Measurements from ENCODE around the gene ATCAY.

The ATCAY gene

DNA sequence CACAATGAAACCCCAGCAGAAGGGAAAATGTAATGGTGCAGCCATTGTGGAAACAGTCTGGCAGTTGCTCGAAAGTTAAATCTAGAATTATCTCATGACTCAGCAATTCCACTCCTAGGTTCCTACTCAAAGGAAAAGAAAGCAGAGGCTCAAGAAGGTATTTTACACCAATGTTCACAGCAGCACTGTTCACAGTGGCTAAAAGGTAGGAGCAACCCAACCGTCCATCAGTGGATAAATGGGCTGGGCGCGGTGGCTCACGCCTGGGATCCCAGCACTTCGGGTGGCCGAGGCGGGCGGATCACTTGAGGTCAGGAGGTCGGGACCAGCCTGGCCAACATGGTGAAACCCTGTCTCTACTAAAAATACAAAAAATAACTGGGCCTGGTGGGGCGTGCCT lies 37.5 kb upstream of the ATCAY start:
- Histone ChIP-seq H3K27me3 (ENCODE audit: low read depth, low read length) (no peaks in the 10 kb centered on the region; the same call in 1 of the 2 replicates), H3K9ac (ENCODE audit: low read length) (no peak overlapping the region), H3K9me3 (ENCODE audit: insufficient read depth, low read length) (peaks cover 1% of the 10 kb centered on the region; the same call in 1 of the 2 replicates), H4K20me1 (ENCODE audit: insufficient read depth, low read length) (no peaks in the 10 kb centered on the region), H3K4me1 (ENCODE audit: low read length) (no peaks in the 10 kb centered on the region), H3K79me2 (ENCODE audit: low read length) (no peaks in the 10 kb centered on the region), H3K27ac (ENCODE audit: low read length) (no peak overlapping the region), H3K4me2 (ENCODE audit: low read length) (no peak overlapping the region), H3K36me3 (replicated peaks; ENCODE audit: low read depth, low read length) (no peaks in the 10 kb centered on the region), H3K4me3 (ENCODE audit: low read length) (no peak overlapping the region), H2AFZ (ENCODE audit: low read depth, low read length) (no peak overlapping the region)
- TF ChIP-seq EZH2phosphoT487 (IDR thresholded peaks at IDR 0.05; ENCODE audit: low read depth): no peak
- TF ChIP-seq, protein P1, sequence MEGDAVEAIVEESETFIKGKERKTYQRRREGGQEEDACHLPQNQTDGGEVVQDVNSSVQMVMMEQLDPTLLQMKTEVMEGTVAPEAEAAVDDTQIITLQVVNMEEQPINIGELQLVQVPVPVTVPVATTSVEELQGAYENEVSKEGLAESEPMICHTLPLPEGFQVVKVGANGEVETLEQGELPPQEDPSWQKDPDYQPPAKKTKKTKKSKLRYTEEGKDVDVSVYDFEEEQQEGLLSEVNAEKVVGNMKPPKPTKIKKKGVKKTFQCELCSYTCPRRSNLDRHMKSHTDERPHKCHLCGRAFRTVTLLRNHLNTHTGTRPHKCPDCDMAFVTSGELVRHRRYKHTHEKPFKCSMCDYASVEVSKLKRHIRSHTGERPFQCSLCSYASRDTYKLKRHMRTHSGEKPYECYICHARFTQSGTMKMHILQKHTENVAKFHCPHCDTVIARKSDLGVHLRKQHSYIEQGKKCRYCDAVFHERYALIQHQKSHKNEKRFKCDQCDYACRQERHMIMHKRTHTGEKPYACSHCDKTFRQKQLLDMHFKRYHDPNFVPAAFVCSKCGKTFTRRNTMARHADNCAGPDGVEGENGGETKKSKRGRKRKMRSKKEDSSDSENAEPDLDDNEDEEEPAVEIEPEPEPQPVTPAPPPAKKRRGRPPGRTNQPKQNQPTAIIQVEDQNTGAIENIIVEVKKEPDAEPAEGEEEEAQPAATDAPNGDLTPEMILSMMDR (IDR thresholded peaks at IDR 0.05; ENCODE audit: low read depth, low read length): no peak

GRCh38 chr19:3844596-3844995 lies 35.9 kb upstream of the ATCAY start:
- H3K9ac ChIP-seq (ENCODE audit: low read length): no peak overlapping the region
- no peaks in the 10 kb centered on the region; the same call in 1 of the 2 replicates for H3K27me3 ChIP-seq (ENCODE audit: low read depth, low read length)
- no peak for TF ChIP-seq EZH2phosphoT487 (IDR thresholded peaks at IDR 0.05; ENCODE audit: low read depth)
- TF ChIP-seq, protein P1 (IDR thresholded peaks at IDR 0.05; ENCODE audit: low read depth, low read length): no peak
- H4K20me1 ChIP-seq (ENCODE audit: insufficient read depth, low read length): no peaks in the 10 kb centered on the region
- H2AFZ ChIP-seq (ENCODE audit: low read depth, low read length): no peak overlapping the region
- H3K79me2 ChIP-seq (ENCODE audit: low read length): no peaks in the 10 kb centered on the region
- no peak overlapping the region for H3K27ac ChIP-seq (ENCODE audit: low read length)
- no peak overlapping the region for H3K4me3 ChIP-seq (ENCODE audit: low read length)
- H3K9me3 ChIP-seq (ENCODE audit: insufficient read depth, low read length): no peaks in the 10 kb centered on the region
- H3K36me3 ChIP-seq (replicated peaks; ENCODE audit: low read depth, low read length): no peaks in the 10 kb centered on the region
- no peaks in the 10 kb centered on the region for H3K4me1 ChIP-seq (ENCODE audit: low read length)
- no peak overlapping the region for H3K4me2 ChIP-seq (ENCODE audit: low read length)

DNA sequence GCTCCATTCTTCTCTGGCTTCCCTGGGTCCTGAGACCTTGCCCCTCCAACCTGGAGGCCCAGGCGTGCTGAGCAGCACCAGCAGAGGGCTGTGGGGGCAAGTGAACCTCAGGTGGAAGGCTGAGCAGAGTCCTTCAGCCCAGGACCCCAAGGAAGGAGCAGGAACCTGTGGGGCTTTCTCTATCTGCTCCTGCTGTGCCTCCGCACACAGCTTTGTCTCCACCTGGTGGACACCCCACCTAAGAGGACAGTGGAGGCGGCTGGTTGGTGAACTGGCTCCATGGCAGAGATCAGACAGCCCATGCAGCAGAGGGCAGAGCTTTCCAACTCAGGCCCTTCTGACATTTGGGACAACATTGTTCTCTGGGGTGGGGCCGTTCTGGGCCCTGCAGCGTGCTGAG lies 31.4 kb upstream of the ATCAY start:
- Histone ChIP-seq H3K36me3 (replicated peaks; ENCODE audit: low read depth, low read length) (no peaks in the 10 kb centered on the region), H3K4me2 (ENCODE audit: low read length) (no peak overlapping the region), H3K4me3 (ENCODE audit: low read length) (no peak overlapping the region), H3K27me3 (ENCODE audit: low read depth, low read length) (no peaks in the 10 kb centered on the region), H3K4me1 (ENCODE audit: low read length) (no peaks in the 10 kb centered on the region), H3K9ac (ENCODE audit: low read length) (no peak overlapping the region), H2AFZ (ENCODE audit: low read depth, low read length) (no peak overlapping the region), H3K79me2 (ENCODE audit: low read length) (no peaks in the 10 kb centered on the region), H3K9me3 (ENCODE audit: insufficient read depth, low read length) (0 out of 2 replicates have a peak, but pooled peaks cover 3% of the 10 kb centered on the region), H4K20me1 (ENCODE audit: insufficient read depth, low read length) (no peaks in the 10 kb centered on the region), H3K27ac (ENCODE audit: low read length) (no peak overlapping the region)
- TF ChIP-seq, protein P1 (IDR thresholded peaks at IDR 0.05; ENCODE audit: low read depth, low read length): peak; percentile 66
- no peak for TF ChIP-seq EZH2phosphoT487 (IDR thresholded peaks at IDR 0.05; ENCODE audit: low read depth)

GRCh38 chr19:3849787-3850186 lies 30.7 kb upstream of the ATCAY start:
- H3K4me3 ChIP-seq (ENCODE audit: low read length): no peak overlapping the region
- H3K9me3 ChIP-seq (ENCODE audit: insufficient read depth, low read length): 0 out of 2 replicates have a peak, but pooled peaks cover 3% of the 10 kb centered on the region
- no peaks in the 10 kb centered on the region for H3K4me1 ChIP-seq (ENCODE audit: low read length)
- no peaks in the 10 kb centered on the region for H3K36me3 ChIP-seq (replicated peaks; ENCODE audit: low read depth, low read length)
- TF ChIP-seq, protein P1 (IDR thresholded peaks at IDR 0.05; ENCODE audit: low read depth, low read length): no peak
- TF ChIP-seq EZH2phosphoT487 (IDR thresholded peaks at IDR 0.05; ENCODE audit: low read depth): no peak
- no peaks in the 10 kb centered on the region for H3K27me3 ChIP-seq (ENCODE audit: low read depth, low read length)
- H3K9ac ChIP-seq (ENCODE audit: low read length): no peak overlapping the region
- H2AFZ ChIP-seq (ENCODE audit: low read depth, low read length): no peak overlapping the region
- no peaks in the 10 kb centered on the region for H4K20me1 ChIP-seq (ENCODE audit: insufficient read depth, low read length)
- H3K79me2 ChIP-seq (ENCODE audit: low read length): no peaks in the 10 kb centered on the region
- no peak overlapping the region for H3K4me2 ChIP-seq (ENCODE audit: low read length)
- no peak overlapping the region for H3K27ac ChIP-seq (ENCODE audit: low read length)

All from OCI-LY3 (cell line).